Mammary epithelial cell (primary cell): Measurements from ENCODE around the gene ZNF385B.

Experiments
- EZH2 ChIP-seq: IDR thresholded peaks from 2 replicates; pipeline ENCODE4 v1.6.1; 2012; ENCODE audit warnings: low read length, inconsistent platforms, borderline replicate concordance
- TF ChIP-seq, protein P1 (sequence below), 2 donors: IDR thresholded peaks in 1 of 2; conservative IDR thresholded peaks in 1 of 2; 2 replicates each; pipeline ENCODE4 v1.5.1; 2011 to 2012; ENCODE audit warnings: inconsistent platforms in 2 of 2, low read length in 2 of 2, mild to moderate bottlenecking in 2 of 2, control low read depth in 1 of 2, low read depth in 1 of 2; ENCODE audit not compliant: insufficient read depth in 1 of 2; ENCODE audit errors: extremely low read depth in 1 of 2

DNA sequence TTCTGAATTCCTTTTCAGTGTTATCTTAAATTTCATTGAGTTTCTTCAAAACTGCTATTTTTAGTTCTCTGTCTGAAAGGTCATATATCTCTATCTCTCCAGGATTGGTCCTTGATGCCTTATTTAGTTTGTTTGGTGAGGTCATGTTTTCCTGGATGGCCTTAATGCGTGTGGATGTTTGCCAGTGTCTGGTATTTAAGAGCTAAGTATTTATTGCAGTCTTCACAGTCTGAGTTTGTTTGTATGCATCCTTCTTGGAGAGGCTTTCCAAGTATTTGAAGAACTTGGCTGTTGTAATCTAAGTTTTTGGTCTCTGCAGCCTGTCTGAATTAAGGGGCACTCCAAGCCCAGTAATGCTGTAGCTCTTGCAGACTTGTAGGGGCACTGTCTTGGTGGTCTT is 249.3 kb downstream of the ZNF385B start:
- TF ChIP-seq, protein P1, sequence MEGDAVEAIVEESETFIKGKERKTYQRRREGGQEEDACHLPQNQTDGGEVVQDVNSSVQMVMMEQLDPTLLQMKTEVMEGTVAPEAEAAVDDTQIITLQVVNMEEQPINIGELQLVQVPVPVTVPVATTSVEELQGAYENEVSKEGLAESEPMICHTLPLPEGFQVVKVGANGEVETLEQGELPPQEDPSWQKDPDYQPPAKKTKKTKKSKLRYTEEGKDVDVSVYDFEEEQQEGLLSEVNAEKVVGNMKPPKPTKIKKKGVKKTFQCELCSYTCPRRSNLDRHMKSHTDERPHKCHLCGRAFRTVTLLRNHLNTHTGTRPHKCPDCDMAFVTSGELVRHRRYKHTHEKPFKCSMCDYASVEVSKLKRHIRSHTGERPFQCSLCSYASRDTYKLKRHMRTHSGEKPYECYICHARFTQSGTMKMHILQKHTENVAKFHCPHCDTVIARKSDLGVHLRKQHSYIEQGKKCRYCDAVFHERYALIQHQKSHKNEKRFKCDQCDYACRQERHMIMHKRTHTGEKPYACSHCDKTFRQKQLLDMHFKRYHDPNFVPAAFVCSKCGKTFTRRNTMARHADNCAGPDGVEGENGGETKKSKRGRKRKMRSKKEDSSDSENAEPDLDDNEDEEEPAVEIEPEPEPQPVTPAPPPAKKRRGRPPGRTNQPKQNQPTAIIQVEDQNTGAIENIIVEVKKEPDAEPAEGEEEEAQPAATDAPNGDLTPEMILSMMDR (conservative IDR thresholded peaks at IDR 0.05 in 1 of 2, IDR thresholded peaks at IDR 0.05 in 1 of 2; ENCODE audit: extremely low read depth in 1 of 2, insufficient read depth in 1 of 2, low read depth in 1 of 2, low read length in 2 of 2): no peak
- TF ChIP-seq EZH2: no peak
